Glutamatergic neuron (in vitro differentiated cells): Measurements from ENCODE around the gene PPP4R2. TPM values are rescaled to one million over a fixed set of nuclear protein-coding genes. Genes with fewer than 3 reads are reported as not detected.

Experiments used
- DNase-seq: peaks from one replicate; pipeline ENCODE4 v3.0.0; 2022
- H3K27ac Mint-ChIP-seq: one replicate; pipeline ENCODE4 v1.8.0; 2020; ENCODE audit warnings: mild to moderate bottlenecking, mixed read lengths, inconsistent platforms; ENCODE audit not compliant: unreplicated experiment
- H3K27me3 Mint-ChIP-seq: one replicate; pipeline ENCODE4 v1.8.0; 2020; ENCODE audit warnings: mild to moderate bottlenecking, moderate library complexity, mixed read lengths, inconsistent platforms; ENCODE audit not compliant: unreplicated experiment
- H3K36me3 Mint-ChIP-seq: one replicate; pipeline ENCODE4 v1.8.0; 2020; ENCODE audit warnings: mild to moderate bottlenecking, mixed read lengths, inconsistent platforms; ENCODE audit not compliant: unreplicated experiment
- H3K4me1 Mint-ChIP-seq: one replicate; pipeline ENCODE4 v1.8.0; 2020; ENCODE audit warnings: mild to moderate bottlenecking, low read depth, mixed read lengths, inconsistent platforms; ENCODE audit not compliant: unreplicated experiment
- H3K4me3 Mint-ChIP-seq: one replicate; pipeline ENCODE4 v1.8.0; 2020; ENCODE audit warnings: mild to moderate bottlenecking, mixed read lengths, inconsistent platforms; ENCODE audit not compliant: unreplicated experiment
- H3K9me3 Mint-ChIP-seq: one replicate; pipeline ENCODE4 v1.8.0; 2020; ENCODE audit warnings: mild to moderate bottlenecking, moderate library complexity, mixed read lengths, inconsistent platforms; ENCODE audit not compliant: unreplicated experiment
- CTCF ChIP-seq: fragments of 200-600 bp; sonication (generic); IDR thresholded peaks from one replicate; pipeline ENCODE4 v1.5.0; 2021; ENCODE audit not compliant: partially characterized antibody, unreplicated experiment
- total RNA-seq: library from RNA; stranded (reverse); fragmentation: NEBNext Ultra II Directional; extraction: Animal tissue kit (Norgen Biotek cat#: 25700); gene quantifications from one replicate; pipeline ENCODE4 v1.2.1, GENCODE V29; 2021; ENCODE audit not compliant: unreplicated experiment

Gene PPP4R2
- total RNA-seq, 1 donor from 2014 or later, result 77.9 TPM

- no peak for TF ChIP-seq CTCF
- H3K4me3 Mint-ChIP-seq, result no peak overlapping the region
- no peaks in the 10 kb centered on the region for H3K27me3 Mint-ChIP-seq
- no peaks in the 10 kb centered on the region for H3K9me3 Mint-ChIP-seq
- no peak for DNase-seq
- no peak overlapping the region for H3K27ac Mint-ChIP-seq
- H3K4me1 Mint-ChIP-seq, result no peaks in the 10 kb centered on the region
- H3K36me3 Mint-ChIP-seq, result no peaks in the 10 kb centered on the region
These were observed 20.3 kb upstream of the PPP4R2 start for GRCh38 chr3:72976281-72976741.

- peak; percentile 41 for TF ChIP-seq CTCF
- Mint-ChIP-seq H3K4me3 (no peak overlapping the region), H3K36me3 (no peaks in the 10 kb centered on the region), H3K9me3 (no peaks in the 10 kb centered on the region), H3K27ac (no peak overlapping the region), H3K4me1 (no peaks in the 10 kb centered on the region), H3K27me3 (no peaks in the 10 kb centered on the region)
- no peak for DNase-seq
These were observed 19.4 kb upstream of the PPP4R2 start for GRCh38 chr3:72977060-72977808.

GRCh38 chr3:72982609-72983366 is 13.8 kb upstream of the PPP4R2 start:
- Mint-ChIP-seq H3K36me3 (peaks cover 9% of the 10 kb centered on the region), H3K4me3 (no peak overlapping the region), H3K27ac (no peak overlapping the region), H3K4me1 (no peaks in the 10 kb centered on the region), H3K27me3 (peaks cover 3% of the 10 kb centered on the region), H3K9me3 (no peaks in the 10 kb centered on the region)
- TF ChIP-seq CTCF, result no peak
- DNase-seq, result no peak

- Mint-ChIP-seq H3K27me3 (peaks cover 3% of the 10 kb centered on the region), H3K36me3 (peaks cover 9% of the 10 kb centered on the region), H3K9me3 (no peaks in the 10 kb centered on the region), H3K27ac (no peak overlapping the region), H3K4me1 (no peaks in the 10 kb centered on the region), H3K4me3 (no peak overlapping the region)
- no peak for TF ChIP-seq CTCF
- no peak for DNase-seq
These were observed 11.0 kb upstream of the PPP4R2 start for GRCh38 chr3:72985576-72985975.
